GM15510 (cell line): ENCODE results near the gene MRRF.

Experiments used
- POLR2A ChIP-seq: IDR thresholded peaks from 3 replicates; pipeline ENCODE4 v1.6.1; 2011; ENCODE audit warnings: borderline replicate concordance; ENCODE audit not compliant: insufficient read length; ENCODE audit errors: extremely low read depth

Gene MRRF

DNA sequence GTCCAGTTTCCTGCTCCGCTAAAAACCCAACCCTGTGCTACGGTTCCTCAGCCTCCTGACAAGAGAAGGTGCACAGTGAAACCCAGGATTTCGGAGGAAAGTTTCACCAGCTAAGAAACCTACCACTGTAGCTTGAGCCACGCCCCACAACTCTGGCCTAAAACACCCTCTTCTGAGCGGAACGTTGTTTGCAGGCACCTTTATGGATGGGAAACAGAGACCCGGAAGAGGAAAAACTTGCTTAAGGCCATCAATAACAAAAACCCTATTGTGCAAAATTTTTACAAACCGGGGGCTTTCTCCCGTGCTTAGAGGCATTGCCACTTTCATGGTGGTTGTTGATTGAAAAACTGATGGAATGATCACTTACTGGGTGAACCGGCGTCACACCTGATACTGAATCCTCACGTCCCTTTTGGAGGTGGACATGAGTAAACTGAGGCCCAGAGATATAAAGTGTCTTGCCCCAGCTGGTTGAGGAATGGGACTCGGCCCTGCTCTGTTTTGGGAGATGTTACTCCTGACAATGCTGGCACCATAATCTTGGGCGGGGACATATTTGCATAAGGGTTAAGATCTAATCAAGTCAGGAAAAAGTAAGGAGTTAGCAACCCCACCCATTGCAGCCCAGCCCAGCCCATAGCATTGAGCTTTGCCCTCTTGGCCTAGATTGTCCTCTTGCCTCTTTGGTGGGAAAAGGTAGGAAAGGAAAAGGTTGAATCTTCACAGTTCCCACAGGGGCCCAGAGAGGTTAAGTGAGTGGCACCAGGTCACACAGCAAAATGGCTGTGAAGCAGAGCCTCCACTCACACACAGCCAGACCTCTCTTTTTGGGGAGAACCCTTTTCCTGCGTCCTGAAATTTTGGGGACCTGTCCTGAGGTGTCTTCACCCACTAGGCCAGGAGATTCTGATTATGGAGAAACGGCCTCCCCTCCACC lies 82.9 kb downstream of the MRRF start:
- no peak for TF ChIP-seq POLR2A

DNA sequence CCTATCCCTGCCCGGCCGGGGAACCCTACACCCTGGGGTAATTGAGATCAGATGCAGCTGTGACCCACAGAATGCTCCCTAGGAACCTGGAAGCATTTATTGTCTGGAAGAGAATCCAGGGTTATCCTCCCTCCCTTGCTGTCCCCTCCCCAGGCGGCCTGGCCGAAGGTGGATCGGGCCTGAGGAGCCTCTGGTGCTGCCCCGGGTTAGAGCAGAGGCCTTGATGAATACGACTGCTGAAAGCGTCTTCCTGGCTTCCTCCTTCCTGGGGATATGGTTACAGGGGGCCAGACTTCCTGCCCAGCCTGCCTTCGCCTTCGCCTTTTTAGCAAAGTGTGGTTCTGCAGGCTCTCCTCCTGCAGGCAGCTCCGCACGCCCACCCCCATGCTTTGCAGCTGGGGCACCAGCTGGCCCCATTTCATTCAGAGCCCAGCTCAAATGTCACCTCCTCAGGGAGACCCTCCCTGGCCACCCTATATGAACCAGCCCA lies 83.7 kb downstream of the MRRF start:
- TF ChIP-seq POLR2A: no peak

DNA sequence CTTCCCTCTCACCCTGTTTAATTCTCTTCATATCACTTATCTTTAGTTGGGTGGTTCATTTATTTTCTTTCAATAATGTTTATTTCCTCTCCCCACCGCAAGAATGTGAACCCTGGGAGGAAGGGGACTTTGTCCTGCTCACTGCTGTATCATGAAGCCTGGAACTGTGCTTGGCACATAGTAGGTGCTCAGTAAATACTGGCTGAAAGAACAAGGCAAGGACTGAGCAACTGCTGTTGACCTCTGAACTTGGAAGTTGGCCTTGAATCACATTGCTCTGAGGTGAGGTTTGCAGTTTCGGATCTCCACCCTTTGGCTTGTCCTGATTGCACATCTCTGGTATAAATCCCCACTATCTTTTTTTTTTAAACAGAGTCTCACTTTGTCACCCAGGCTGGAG lies 84.1 kb downstream of the MRRF start:
- TF ChIP-seq POLR2A: no peak

DNA sequence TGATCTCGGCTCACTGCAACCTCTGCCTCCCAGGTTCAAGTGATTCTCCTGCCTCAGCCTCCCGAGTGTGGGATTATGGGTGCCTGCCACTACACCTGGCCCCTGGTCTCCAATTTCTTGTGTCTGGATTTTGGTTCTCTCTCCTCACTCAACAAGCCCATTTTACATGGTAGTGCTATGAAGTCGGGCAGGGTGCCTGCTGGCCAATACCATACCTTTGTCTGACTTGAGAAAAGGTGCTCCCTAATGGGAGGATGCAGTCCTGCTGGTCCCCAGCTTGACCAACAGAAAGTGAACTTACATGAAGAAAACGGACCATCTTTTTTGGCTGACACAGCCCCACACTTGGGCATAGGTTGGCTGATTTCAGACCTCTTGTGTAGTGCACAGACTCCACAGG lies 84.5 kb downstream of the MRRF start:
- no peak for TF ChIP-seq POLR2A

DNA sequence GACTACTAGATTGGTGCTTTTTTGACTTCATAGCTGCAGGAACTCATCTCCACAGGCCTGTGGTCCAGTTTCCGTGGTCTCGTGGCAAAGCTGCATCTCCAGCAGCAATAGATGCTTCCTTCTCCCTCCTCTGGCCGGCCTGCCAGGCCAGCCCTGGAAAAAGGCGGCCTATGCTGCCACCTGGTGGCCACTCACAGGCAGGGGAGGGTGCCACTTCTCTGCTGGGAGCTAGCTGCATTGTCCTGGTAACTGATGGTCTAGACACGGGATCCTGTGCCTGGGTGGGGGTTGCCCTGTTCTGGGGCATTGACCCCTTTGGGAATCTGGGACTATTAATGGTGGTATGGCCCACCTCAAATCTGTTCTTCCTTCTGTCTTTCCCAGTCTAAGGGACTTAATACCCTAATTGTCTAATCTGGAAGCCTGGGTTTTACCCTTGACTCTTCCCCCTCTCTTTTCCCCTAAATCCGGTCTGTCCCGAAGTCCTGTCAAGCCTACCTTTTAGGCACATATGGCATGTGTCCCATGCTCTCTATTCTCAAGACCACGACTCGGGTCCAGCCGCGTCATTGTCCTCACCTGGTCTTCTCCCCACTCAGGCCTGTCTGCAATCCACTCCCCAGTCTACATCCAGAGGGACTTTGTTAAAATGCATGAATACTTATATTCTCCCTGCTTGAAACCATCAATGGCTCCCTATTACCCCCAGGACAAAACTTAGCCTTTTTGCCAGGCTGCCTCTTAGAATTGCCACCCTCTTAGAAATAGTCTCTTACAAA lies 86.1 kb downstream of the MRRF start:
- TF ChIP-seq POLR2A: no peak

DNA sequence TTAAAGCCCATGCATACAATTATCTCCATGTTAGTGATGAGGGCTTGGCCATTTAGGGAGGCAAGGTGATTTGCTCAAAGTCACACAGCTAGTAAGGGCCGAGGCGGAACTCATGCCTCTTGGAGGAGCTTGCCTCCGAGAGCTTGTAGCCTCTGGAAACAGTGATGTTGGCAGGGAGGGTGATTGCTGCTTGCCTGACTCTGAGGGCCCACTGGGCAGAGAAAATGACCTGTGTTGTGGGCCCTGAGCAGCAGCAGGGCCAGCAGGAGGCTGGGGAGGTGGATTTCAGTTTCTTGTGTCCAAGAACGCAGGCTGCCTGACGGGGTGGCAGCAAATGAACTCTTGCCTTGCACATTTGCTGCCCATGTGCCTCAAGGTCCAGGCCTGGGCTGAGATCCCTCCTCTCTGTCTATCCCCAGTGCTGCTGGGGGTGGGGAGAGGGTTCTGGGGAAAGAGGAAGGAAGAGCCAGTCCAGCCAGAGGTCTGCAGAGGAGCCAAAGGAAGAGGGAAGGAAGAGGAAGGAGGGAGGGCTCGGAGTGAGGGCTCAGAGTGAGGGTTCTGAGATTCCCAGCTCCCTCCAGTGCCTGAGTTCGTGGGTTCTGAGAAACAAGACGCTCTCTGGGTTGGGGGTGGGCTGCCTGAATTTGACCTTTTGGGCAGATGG lies 90.0 kb downstream of the MRRF start:
- no peak for TF ChIP-seq POLR2A

DNA sequence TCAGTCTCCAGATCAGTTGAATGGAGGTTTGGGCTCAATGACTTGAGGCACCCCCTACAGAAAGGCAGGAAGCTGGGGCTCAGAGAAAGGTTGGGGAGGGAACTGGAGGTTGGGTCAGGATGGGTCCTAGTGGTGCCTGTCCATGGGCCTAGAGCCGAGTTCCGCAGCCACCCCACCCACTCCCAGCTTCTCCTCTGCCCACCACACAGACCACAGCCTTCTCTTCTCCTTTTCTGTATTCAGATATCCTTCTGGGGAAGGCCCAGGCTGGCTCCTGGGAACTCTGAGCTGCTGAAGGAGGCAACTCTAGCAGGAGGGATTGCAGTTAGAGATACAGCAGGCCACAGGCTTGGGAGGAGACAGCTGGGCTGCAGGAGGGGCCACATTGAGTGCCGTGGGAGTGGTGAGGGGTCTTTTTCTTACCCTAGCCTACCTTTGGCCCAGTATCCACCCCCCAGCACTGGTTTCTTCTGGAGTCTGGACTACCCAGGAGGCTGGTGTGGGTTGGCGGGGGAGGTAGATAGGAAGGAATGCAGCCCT lies 90.7 kb downstream of the MRRF start:
- no peak for TF ChIP-seq POLR2A

DNA sequence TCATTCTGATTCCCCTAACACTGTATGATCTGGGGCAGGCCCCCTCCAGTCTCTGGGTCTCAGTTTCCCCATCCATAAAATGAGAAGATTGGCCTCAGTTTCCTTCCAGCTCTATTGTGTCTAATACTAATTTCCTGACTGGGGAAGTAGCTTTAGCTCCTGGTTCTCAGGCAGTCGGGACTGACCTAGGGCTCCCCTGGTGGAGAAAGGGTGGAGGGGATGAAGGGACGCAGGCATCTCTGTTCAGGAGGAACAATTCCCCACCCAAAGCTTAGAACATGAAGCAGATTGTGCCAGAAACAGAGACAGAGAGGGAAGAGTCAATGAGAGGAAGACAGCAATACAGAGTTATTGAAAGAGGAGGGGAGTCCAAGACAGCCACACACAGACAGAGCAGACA lies 91.9 kb downstream of the MRRF start:
- no peak for TF ChIP-seq POLR2A

DNA sequence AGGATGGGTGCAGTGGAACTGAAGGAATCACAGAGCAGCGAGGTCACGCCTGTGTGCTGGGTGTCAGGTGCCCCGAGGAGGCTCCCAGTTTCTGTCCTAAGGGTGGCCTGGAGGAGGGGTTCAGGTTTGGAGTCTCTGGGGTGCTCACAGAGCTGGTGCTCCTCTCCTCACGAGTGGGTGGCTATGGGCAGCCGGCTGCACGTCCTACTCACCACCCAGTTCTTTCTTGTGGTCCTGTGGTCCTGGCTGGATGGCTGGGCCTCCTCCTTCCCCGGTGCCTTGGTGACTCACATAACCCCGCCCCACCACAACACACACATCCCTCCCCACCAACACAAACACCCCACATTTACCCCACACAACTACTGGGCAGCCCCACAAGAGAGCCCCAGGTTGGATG lies 96.2 kb downstream of the MRRF start:
- TF ChIP-seq POLR2A: no peak

DNA sequence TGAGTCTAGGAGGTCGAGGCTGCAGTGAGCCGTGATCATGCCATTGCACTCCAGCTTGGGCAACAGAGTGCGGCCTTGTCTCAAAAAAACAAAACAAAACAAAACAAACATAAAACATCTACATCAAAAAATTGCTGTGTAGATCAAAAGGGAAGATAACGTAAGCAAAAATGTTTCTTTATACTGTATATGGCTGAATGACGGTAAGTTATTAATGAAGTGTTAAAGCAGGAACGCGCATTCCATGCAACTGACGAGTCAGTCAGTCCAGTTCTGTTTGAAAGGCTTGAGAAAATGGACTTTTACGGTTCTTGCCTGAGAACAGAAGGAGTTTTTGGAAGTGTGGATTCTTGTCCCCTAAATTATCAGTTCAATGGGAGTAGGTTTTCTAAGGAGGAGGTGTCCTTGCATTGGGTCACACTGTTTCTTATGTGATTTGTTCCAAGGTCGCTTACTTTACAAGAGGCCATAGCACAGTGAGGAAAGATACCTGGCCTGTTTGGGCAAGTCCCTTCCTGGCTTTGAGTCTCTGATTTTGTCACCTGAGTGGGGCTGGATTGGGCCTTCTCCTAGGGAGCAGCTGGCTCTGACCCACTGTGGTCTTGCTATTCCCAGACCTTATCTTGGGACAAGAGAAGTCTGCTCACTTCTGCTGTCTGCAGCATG lies 99.6 kb downstream of the MRRF start:
- TF ChIP-seq POLR2A: no peak

DNA sequence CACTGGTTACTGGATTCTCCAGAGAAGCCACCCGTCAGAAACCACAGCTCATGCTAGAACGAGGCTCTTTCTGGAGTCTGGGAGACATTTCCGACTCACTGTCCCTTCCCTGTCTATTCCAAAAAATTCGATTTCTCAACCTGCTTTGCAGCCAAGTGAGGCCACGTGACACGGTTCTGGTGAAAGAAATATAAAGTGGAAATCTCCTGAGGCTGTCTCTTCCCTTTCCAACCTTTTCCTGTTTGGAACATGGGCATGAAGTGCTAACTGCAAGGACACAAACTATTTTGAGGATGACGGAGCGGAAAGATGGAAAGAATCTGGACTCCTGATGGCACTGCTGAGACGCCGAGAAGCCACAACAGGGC lies 100.1 kb downstream of the MRRF start:
- TF ChIP-seq POLR2A: no peak

DNA sequence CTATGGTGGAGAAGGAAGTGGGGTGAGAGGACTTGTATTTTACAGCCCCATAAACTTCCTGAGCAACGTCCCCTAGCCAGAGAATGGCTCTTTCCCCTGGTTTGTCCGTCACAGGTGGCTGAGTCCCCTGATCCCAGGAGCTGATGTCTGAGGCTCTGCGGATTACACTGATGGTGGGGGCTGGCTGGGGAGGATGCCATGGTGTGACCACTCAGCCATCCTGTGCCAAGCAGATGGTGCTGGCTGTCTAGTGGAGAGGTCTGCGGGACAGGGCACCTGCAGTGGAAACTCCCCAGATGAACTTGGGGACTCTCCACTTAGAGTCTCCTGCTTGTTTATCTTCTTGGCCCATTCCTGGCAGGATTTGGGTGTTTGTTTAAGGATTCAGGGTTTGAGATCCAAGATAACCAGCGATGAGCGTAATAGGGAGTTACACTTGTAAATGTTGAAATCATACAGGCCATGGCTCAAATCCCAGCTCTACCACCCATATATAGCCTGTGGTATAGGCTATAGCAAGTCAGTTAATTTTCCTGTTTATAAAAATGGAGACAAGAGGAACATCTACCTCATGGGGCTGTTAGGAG lies 101.5 kb downstream of the MRRF start:
- TF ChIP-seq POLR2A: no peak

DNA sequence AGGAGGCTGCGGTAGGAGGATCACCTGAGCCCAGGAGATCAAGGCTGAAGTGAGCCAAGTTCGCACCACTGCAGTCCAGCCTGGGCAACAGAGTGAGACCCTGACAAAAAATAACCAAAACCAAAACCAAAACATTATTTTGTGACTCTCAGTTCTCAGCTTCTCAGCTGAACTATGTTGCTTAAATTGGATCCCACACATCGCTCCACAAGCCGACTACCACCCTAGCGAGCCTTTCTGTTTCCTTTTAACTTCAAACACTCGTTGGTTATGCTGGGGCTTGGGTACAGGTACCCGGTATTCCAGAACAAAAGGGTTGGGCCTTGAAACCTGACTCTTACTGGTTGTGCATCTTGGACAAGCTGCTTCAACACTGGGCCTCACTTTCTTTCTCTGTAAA lies 102.4 kb downstream of the MRRF start:
- TF ChIP-seq POLR2A: no peak

DNA sequence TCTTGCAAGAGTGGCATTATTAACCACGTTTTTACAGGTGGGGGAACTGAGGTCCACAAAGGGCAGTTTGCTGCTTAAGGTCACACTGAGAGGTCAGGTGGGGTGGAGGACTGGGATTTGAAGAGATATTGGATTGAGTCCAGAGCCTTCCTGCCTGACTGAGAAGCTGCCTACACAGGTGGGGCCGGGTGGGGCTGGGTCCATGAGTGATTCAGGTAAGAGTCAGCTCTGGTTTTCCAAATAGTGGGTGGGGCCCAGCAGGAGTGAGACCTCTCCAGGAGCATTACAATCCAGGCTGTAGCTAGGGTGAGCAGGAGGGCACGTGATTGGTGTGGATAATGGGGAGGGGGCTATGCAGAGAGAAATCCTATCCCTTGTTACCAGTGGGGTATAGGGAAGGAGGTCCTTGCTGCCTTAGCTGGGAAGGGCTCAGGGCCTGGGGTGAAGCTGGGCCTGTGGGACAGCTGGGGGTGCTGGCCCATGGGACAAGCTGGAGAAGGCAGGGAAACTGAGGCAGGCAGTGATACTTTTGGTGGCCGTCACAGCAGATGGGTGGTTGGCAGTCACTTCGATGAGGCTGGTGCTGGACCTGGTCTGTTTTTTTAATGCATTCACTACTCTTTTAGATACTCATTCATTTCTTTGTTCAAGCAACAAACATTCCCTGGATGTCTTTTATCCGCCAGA lies 103.2 kb downstream of the MRRF start:
- TF ChIP-seq POLR2A: no peak

DNA sequence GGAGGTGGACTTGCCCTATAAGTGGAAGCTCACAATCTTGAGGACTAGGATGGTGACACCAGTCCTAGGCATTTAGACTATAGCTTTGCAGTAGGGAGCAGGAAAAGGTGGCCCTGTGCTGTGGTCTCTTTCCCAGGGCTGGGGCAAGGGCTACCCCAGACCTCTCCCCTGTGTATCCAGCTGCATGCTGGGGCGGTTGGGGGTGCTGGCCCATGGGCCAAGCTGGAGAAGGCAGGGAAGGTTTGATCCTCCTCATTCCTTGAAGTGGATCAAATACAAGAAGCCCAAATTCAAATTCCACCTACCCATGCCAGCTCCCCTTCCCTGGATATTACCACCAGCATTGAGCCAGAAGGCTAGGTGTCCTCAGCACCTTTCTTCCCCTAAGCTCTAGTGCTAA lies 104.0 kb downstream of the MRRF start:
- no peak for TF ChIP-seq POLR2A
